ENCODE data around the gene ZNF391. TPM values are rescaled to one million over a fixed set of nuclear protein-coding genes. Genes with fewer than 3 reads are reported as not detected.

Gene ZNF391
- total and polyA plus RNA-seq, 7 experiments from 2014 or later = 0.19 to 5.7 (median 3.4) TPM

GRCh38 chr6:27452496-27452897 is 63.9 kb downstream of the ZNF391 start:
- no peaks in the 10 kb centered on the region for H3K27me3 ChIP-seq (ENCODE audit: control insufficient read depth in 2 of 2, insufficient read depth in 2 of 2, low read length in 2 of 2)
- H3K9me3 Mint-ChIP-seq = peaks cover 0 to 97% (median 76%) of the 10 kb centered on the region in 11 donors
- intact Hi-C loops (cut with micrococcal nuclease) = no loop called here
- peaks cover 45 to 65% (median 55%) of the 10 kb centered on the region in 3 experiments for H3K36me3 ChIP-seq (ENCODE audit: control insufficient read depth in 2 of 3, insufficient read depth in 3 of 3, low read length in 3 of 3)
- POLR2A ChIA-PET = no interaction called here
- H3K9me3 ChIP-seq (ENCODE audit: control insufficient read depth in 2 of 3, low read length in 3 of 3) = peaks cover 27 to 83% (median 54%) of the 10 kb centered on the region in 3 experiments
- CTCF ChIA-PET = no interaction called here
- DNase-seq = no peak
- H3K4me1 Mint-ChIP-seq = peaks cover 0 to 2% (median 0%) of the 10 kb centered on the region in 7 donors
- H3K36me3 Mint-ChIP-seq = peaks cover 56 to 93% (median 88%) of the 10 kb centered on the region in 5 donors
- H3K27ac Mint-ChIP-seq = no peak overlapping the region
- no peak overlapping the region for H3K4me3 ChIP-seq (ENCODE audit: low read length)
- no peaks in the 10 kb centered on the region for H3K4me1 ChIP-seq (ENCODE audit: control insufficient read depth in 2 of 2, insufficient read depth in 2 of 2, low read length in 2 of 2)
- H3K4me3 Mint-ChIP-seq = no peak overlapping the region
- ATAC-seq = no peak
- no peaks in the 10 kb centered on the region for H3K27me3 Mint-ChIP-seq
- H3K27ac ChIP-seq (ENCODE audit: low read depth, low read length) = no peak overlapping the region

Other genes starting within 250 kb of the ZNF391 start
- under 1 TPM in 4 of 5 experiments, not detected in 1; 0.40 to 0.92 (median 0.55) TPM for gene PRSS16, start 141.1 kb upstream of the ZNF391 start, total RNA-seq
- gene PRSS16, start 141.1 kb upstream of the ZNF391 start, polyA plus RNA-seq = 1 to 10 TPM in 1 of 2 donors, under 1 TPM in 1; 0.82 to 2.0 TPM
- gene POM121L2, start 76.5 kb upstream of the ZNF391 start, total RNA-seq = not detected
- not detected for gene POM121L2, start 76.5 kb upstream of the ZNF391 start, polyA plus RNA-seq
- 10 to 100 TPM in 4 of 5 experiments, 1 to 10 TPM in 1; 9.6 to 13.7 (median 12.3) TPM for gene ZNF184, start 84.3 kb downstream of the ZNF391 start, total RNA-seq
- 10 to 100 TPM in 1 of 2 donors, 1 to 10 TPM in 1; 7.0 to 12.6 TPM for gene ZNF184, start 84.3 kb downstream of the ZNF391 start, polyA plus RNA-seq